ENCODE results near the gene WEE2. TPM values are rescaled to one million over a fixed set of nuclear protein-coding genes. Genes with fewer than 3 reads are reported as not detected.
A peak's percentile ranks its signal among the peaks of the same experiment; 100 is the strongest.

WEE2 gene
- total and polyA plus RNA-seq, 9 of the 15 experiments (the other 6 are each of a cell fraction or from before 2014, with no cell fraction given) = not detected

GRCh38 chr7:141674702-141675101 is 33.5 kb upstream of the WEE2 start (continued):
- TF ChIP-seq CTCFL (IDR thresholded peaks at IDR 0.05; ENCODE audit: borderline replicate concordance, insufficient read depth, low read depth, low read length, poor library complexity, severe bottlenecking) (peak; percentile 88), NFE2 (IDR thresholded peaks at IDR 0.05; ENCODE audit: low read depth) (no peak), CREB1 (IDR thresholded peaks at IDR 0.05) (no peak), CREB1 (CRISPR knock-in tag; IDR thresholded peaks at IDR 0.05) (no peak), STAG1 (CRISPR knock-in tag; IDR thresholded peaks at IDR 0.05; ENCODE audit: borderline replicate concordance) (no peak), CTCF (IDR thresholded peaks at IDR 0.05 in 2 of 3, conservative IDR thresholded peaks at IDR 0.05 in 1 of 3; ENCODE audit: insufficient read depth in 2 of 3, low read depth in 1 of 3, low read length in 3 of 3) (peak; percentile 73 to 78 (median 77)), ZNF717 (CRISPR knock-in tag; IDR thresholded peaks at IDR 0.05) (no peak), MTA3 (IDR thresholded peaks at IDR 0.05; ENCODE audit: borderline replicate concordance) (no peak), IRF1 (CRISPR knock-in tag; IDR thresholded peaks at IDR 0.05; ENCODE audit: borderline replicate concordance) (no peak), TEAD1 (CRISPR knock-in tag; IDR thresholded peaks at IDR 0.05) (no peak)

All from K562 (cell line).